GM21529 (cell line): ENCODE measurements around the gene PEAK1.
"Not testable (repeated sequence)": the region's sequence is repeated elsewhere in the genome, so short reads cannot be mapped to it uniquely, and the experiment has no call there.

Source experiments
- ATAC-seq: cut with Tn5 transposase; IDR thresholded peaks from one replicate; pipeline ENCODE4 v1.9.1; 2021; ENCODE audit not compliant: unreplicated experiment

The PEAK1 gene

GRCh38 chr15:77426871-77427270 lies 7.0 kb upstream of the PEAK1 start:
- peak; percentile 54 for ATAC-seq

GRCh38 chr15:77426377-77426776 lies 6.5 kb upstream of the PEAK1 start:
- ATAC-seq = no peak

GRCh38 chr15:77425104-77425503 lies 5.2 kb upstream of the PEAK1 start:
- ATAC-seq = no peak

GRCh38 chr15:77421370-77421700 lies 1.4 kb upstream of the PEAK1 start:
- ATAC-seq = no peak

- peak; percentile 37 for ATAC-seq
Measured at GRCh38 chr15:77420610-77421369, 886 bp upstream of the PEAK1 start, which contains the start of gene HMG20A. HMG20A (plus strand) TSS chr15:77420888; CDS start chr15:77458408, 37,520 bp downstream.

GRCh38 chr15:77418966-77419835 lies 703 bp downstream of the PEAK1 start:
- no peak for ATAC-seq

- no peak for ATAC-seq
Measured at GRCh38 chr15:77418391-77418965, 1.4 kb downstream of the PEAK1 start.

- ATAC-seq = no peak
Measured at GRCh38 chr15:77417602-77418001, 2.3 kb downstream of the PEAK1 start.

- ATAC-seq = no peak
Measured at GRCh38 chr15:77416954-77417353, 3.0 kb downstream of the PEAK1 start.

GRCh38 chr15:77416148-77416455 lies 3.8 kb downstream of the PEAK1 start:
- ATAC-seq = no peak

- no peak for ATAC-seq
Measured at GRCh38 chr15:77415450-77416147, 4.3 kb downstream of the PEAK1 start.

- ATAC-seq = no peak
Measured at GRCh38 chr15:77414789-77415442, 5.0 kb downstream of the PEAK1 start.

GRCh38 chr15:77413699-77414349 lies 6.1 kb downstream of the PEAK1 start:
- no peak for ATAC-seq

GRCh38 chr15:77412972-77413698 lies 6.8 kb downstream of the PEAK1 start:
- no peak for ATAC-seq

- ATAC-seq = no peak
Measured at GRCh38 chr15:77411619-77411976, 8.3 kb downstream of the PEAK1 start.

GRCh38 chr15:77410701-77411618 lies 8.9 kb downstream of the PEAK1 start:
- no peak for ATAC-seq

GRCh38 chr15:77410157-77410500 lies 9.8 kb downstream of the PEAK1 start:
- not testable (repeated sequence) for ATAC-seq

- ATAC-seq = peak; percentile 77
Measured at GRCh38 chr15:77409259-77410156, 10.4 kb downstream of the PEAK1 start.
